Ishikawa (cell line): ENCODE measurements around the gene HOXB6.

Experiments
- CEBPB ChIP-seq: IDR thresholded peaks from 2 replicates; pipeline ENCODE4 v1.6.1; 2012
- CREB1 ChIP-seq: IDR thresholded peaks from 2 replicates; pipeline ENCODE4 v1.6.1; 2012; ENCODE audit warnings: low read depth
- EGR1 ChIP-seq: IDR thresholded peaks from 2 replicates; pipeline ENCODE4 v1.6.1; 2012
- EP300 ChIP-seq: IDR thresholded peaks from 2 replicates; pipeline ENCODE4 v1.6.1; 2012; ENCODE audit warnings: borderline replicate concordance
- FOXM1 ChIP-seq: IDR thresholded peaks from 2 replicates; pipeline ENCODE4 v1.6.1; 2012; ENCODE audit warnings: low read depth, borderline replicate concordance
- NFIC ChIP-seq: IDR thresholded peaks from 2 replicates; pipeline ENCODE4 v1.6.1; 2012
- RAD21 ChIP-seq: IDR thresholded peaks from 2 replicates; pipeline ENCODE4 v1.6.1; 2012; ENCODE audit warnings: low read depth
- TAF1 ChIP-seq: IDR thresholded peaks from 2 replicates; pipeline ENCODE4 v1.6.1; 2012; ENCODE audit warnings: low read depth, mild to moderate bottlenecking
- TCF12 ChIP-seq: IDR thresholded peaks from 2 replicates; pipeline ENCODE4 v1.6.1; 2012; ENCODE audit warnings: low read depth
- TEAD4 ChIP-seq: IDR thresholded peaks from 2 replicates; pipeline ENCODE4 v1.6.1; 2012
- YY1 ChIP-seq: IDR thresholded peaks from 2 replicates; pipeline ENCODE4 v1.6.1; 2012; ENCODE audit warnings: low read depth
- ZBTB7A ChIP-seq: IDR thresholded peaks from 2 replicates; pipeline ENCODE4 v1.6.1; 2012; ENCODE audit warnings: low read depth
- TF ChIP-seq, protein P1 (sequence below): IDR thresholded peaks from 2 replicates; pipeline ENCODE4 v1.6.1; 2012
- TF ChIP-seq, protein P2 (sequence below): IDR thresholded peaks from 2 replicates; pipeline ENCODE4 v1.6.1; 2012; ENCODE audit warnings: low read depth, mild to moderate bottlenecking
- TF ChIP-seq, protein P3 (sequence below): IDR thresholded peaks from 2 replicates; pipeline ENCODE4 v1.6.1; 2012

HOXB6 gene

DNA sequence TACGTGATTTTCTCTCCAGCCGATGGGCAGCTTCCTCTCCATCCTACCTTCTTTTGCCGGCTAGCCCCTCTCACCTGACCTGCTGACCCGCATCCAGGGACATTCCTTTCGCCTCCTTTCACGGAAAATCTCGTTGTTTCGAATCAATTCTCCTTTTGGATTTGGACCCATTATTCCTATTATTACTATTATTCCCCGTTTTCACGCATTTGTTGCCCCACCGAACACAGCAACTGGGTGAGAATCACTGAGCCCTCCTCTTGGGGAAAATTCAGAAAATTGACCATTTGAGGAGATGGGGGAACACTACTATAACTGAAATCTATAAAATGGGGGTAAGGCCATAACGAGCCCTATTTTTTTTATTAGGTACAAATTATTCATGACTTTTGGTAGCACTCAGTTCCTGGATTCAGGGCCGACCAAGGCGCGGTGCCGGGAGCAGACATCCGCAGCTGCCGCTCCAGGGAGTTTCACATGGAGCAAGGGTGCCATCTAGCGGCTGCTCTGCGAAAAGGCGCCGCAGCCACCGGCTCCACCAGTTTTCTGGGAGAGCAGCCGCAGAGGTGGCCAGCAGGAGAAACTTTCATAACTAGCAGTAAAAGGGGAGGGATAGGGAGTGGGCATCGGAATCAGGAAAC lies 13.6 kb upstream of the HOXB6 start:
- TF ChIP-seq, protein P1, sequence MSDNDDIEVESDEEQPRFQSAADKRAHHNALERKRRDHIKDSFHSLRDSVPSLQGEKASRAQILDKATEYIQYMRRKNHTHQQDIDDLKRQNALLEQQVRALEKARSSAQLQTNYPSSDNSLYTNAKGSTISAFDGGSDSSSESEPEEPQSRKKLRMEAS, result no peak
- TF ChIP-seq RAD21, result peak; percentile 92
- TF ChIP-seq TAF1, result no peak

DNA sequence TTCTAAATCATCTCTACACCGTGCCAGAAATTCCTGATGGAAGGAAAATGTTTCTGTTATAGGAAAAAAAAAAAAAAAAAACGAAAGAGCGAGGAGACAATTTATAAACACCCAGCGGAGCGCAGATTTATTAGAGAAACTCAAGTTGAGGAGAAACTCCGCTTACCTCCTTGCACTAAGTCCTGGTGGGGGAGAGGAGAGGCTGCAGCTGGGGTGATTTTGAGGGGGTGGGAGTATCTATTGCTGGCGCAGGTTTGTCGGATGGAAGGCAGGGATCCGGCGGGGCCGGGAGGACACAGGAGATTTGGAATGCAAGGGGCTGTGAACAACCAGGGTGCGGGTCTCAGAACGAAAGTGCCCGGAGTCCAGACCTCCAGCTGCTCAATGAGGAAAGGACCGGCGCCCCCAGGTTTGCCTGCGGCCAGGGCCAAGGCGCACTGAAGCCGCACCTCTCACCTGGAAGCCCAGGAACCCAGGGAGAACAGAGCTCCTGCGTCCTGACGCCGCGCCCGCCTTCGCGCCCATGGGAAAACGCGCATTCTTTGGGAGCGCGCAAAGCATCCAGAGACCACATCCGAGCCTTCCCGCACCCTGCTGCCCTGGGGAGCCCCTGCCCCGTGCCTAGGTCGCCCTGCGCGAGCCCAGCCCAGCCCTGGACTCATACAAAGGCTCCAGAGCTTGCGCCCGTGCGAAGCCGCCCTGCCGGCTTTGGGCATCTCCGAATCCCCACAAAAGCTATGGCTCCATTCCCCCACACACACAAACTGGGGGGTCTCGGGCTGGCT lies 12.9 kb upstream of the HOXB6 start:
- TF ChIP-seq EP300, result no peak
- peak; percentile 36; the same call in 1 of the 2 replicates for TF ChIP-seq TEAD4
- TF ChIP-seq EGR1, result no peak
- TF ChIP-seq, protein P1, result peak; percentile 34; the same call in 1 of the 2 replicates
- TF ChIP-seq ZBTB7A, result no peak
- TF ChIP-seq YY1, result no peak
- TF ChIP-seq RAD21, result no peak
- TF ChIP-seq, protein P2, sequence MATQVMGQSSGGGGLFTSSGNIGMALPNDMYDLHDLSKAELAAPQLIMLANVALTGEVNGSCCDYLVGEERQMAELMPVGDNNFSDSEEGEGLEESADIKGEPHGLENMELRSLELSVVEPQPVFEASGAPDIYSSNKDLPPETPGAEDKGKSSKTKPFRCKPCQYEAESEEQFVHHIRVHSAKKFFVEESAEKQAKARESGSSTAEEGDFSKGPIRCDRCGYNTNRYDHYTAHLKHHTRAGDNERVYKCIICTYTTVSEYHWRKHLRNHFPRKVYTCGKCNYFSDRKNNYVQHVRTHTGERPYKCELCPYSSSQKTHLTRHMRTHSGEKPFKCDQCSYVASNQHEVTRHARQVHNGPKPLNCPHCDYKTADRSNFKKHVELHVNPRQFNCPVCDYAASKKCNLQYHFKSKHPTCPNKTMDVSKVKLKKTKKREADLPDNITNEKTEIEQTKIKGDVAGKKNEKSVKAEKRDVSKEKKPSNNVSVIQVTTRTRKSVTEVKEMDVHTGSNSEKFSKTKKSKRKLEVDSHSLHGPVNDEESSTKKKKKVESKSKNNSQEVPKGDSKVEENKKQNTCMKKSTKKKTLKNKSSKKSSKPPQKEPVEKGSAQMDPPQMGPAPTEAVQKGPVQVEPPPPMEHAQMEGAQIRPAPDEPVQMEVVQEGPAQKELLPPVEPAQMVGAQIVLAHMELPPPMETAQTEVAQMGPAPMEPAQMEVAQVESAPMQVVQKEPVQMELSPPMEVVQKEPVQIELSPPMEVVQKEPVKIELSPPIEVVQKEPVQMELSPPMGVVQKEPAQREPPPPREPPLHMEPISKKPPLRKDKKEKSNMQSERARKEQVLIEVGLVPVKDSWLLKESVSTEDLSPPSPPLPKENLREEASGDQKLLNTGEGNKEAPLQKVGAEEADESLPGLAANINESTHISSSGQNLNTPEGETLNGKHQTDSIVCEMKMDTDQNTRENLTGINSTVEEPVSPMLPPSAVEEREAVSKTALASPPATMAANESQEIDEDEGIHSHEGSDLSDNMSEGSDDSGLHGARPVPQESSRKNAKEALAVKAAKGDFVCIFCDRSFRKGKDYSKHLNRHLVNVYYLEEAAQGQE, result no peak
- no peak for TF ChIP-seq TCF12
- TF ChIP-seq TAF1, result 0 out of 2 replicates have a peak, but pooled peaks have one; percentile 22
- TF ChIP-seq CEBPB, result no peak
- TF ChIP-seq FOXM1, result no peak
- TF ChIP-seq CREB1, result no peak
- TF ChIP-seq, protein P3, sequence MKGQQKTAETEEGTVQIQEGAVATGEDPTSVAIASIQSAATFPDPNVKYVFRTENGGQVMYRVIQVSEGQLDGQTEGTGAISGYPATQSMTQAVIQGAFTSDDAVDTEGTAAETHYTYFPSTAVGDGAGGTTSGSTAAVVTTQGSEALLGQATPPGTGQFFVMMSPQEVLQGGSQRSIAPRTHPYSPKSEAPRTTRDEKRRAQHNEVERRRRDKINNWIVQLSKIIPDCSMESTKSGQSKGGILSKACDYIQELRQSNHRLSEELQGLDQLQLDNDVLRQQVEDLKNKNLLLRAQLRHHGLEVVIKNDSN, result no peak
- no peak for TF ChIP-seq NFIC

DNA sequence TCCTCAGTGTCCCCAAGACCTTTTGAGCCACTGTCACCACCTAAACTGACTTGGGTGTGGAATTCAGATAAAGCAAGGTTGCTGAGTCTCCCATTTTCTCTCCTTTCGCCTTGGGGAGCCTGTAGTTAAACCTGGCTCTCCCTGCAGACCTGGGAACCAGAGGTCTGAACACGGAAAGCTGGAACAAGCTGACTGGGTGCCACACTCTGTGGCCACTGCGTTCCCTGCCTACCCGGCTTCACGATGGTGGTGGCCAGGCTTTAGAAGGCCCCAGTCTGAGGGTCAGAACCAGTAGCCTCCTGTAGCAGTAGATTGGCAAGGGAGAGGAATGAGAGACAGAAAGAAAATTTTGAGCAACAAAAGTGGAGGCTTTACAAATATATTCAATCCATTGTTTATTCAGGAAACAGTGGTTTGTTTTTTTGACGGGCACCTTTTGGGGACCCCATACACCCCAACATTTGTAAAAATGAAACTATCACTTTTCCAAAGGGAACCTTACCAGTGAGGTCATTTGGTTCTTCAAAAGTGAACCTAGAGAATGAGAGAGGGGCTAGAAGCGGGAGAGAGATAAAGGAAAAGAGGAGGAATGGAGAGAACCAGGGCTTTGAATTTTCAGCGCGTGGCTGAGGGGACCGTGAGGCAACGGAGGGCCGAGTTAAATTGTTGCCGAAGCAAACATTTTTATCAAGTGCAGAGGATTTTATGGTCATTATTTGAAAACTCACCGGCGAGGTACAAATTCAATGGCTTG lies 12.1 kb upstream of the HOXB6 start:
- TF ChIP-seq TEAD4 (no peak), NFIC (no peak), RAD21 (no peak), EP300 (no peak), TCF12 (no peak), YY1 (no peak), FOXM1 (no peak), ZBTB7A (no peak), CREB1 (no peak), CEBPB (no peak), EGR1 (no peak), TAF1 (no peak)
- TF ChIP-seq, protein P1, result no peak
- TF ChIP-seq, protein P3, result no peak
- TF ChIP-seq, protein P2, result no peak

DNA sequence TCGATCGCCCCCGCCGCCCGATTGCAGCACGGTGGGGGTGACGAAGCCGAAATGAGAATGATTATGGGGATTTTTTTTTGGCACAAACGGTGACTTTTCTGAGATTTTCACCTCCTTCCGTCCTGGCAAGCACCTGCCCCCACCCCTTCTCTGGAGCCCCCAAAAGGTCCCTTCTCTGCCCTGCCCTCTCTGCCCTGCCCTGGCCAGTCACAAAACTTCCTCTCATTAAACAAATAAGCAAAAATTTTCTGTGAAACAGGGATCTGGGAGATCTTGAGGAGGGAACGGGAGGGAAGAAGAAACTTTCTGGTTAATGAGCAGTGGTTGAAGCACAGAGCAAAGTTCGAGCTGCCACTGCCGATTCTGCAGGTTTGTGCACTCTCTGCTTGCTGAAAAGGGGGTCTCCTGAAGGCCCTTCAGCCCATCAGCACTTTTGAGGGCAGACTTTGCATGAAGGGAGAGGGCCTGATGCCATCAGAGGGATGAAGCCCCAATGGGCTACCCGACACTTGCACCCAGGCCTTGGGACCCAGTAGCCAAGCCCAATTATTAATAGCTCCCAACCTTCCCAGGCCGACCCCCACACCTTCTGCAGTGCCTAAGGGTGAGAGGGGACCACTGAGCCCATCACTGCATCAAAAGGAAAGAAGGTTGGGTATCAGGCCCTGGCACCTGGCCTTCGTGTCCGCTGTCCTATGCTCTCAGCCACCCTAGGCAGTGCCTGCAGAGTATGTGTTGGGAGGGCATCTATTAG lies 11.4 kb upstream of the HOXB6 start:
- TF ChIP-seq RAD21 (no peak), NFIC (no peak), ZBTB7A (no peak), YY1 (no peak), CREB1 (no peak), EGR1 (no peak), FOXM1 (no peak), TEAD4 (no peak), EP300 (no peak), TAF1 (no peak), TCF12 (no peak)
- TF ChIP-seq, protein P2, result no peak
- TF ChIP-seq, protein P1, result no peak
- TF ChIP-seq, protein P3, result no peak
